T-cell (primary cell): ENCODE data around the gene CACNA1F. TPM values are rescaled to one million over a fixed set of nuclear protein-coding genes. Genes with fewer than 3 reads are reported as not detected.

ENCODE experiments used
- ATAC-seq, 4 experiments: fragments of 200-7000 bp in 3 of 4; fragments of 150-1000 bp in 1 of 4; cut with Tn5 transposase; replicated peaks in 1 of 4; 1 replicate in 3 of 4; 2 replicates in 1 of 4; pipeline ENCODE4 v1.10.0; 2021; ENCODE audit warnings: moderate library complexity in 3 of 4, mild to moderate bottlenecking in 2 of 4, moderate number of reproducible peaks in 1 of 4
- CTCF ChIA-PET, 2 donors: fragments of 300-600 bp; sonication (Branson Sonifier 250); formaldehyde crosslinking; loops; one replicate each; lab custom pipeline; 2022; ENCODE audit warnings: antibody characterized with exemption in 2 of 2; lab: Charles Lee
- POLR2A ChIA-PET, 2 donors: fragments of 300-600 bp; sonication (Branson Sonifier 250); formaldehyde crosslinking; loops; one replicate each; lab custom pipeline; 2022; ENCODE audit warnings: antibody characterized with exemption in 2 of 2; lab: Charles Lee
- DNase-seq, 35 experiments: peaks; one replicate each; pipeline versions ENCODE4 v3.0.0 to v3.0.0-alpha.2; 2013 to 2023
- H3K27ac ChIP-seq: one replicate; pipeline ENCODE4 v1.5.1; 2013; ENCODE audit warnings: low read length
- H3K27me3 ChIP-seq, 2 experiments: replicated peaks in 1 of 2; 1 replicate in 1 of 2; 2 replicates in 1 of 2; pipeline versions ENCODE4 v1.6.1 to v1.7.0; 2013; ENCODE audit warnings: low read length in 1 of 2, mixed read lengths in 1 of 2; ENCODE audit not compliant: control insufficient read depth in 2 of 2, insufficient read depth in 2 of 2; ENCODE audit errors: extremely low read depth in 1 of 2
- H3K36me3 ChIP-seq, 2 donors: 1 replicate in 1 of 2; 2 replicates in 1 of 2; pipeline versions ENCODE4 v1.6.1 to v1.7.0; 2013; ENCODE audit warnings: low read length in 1 of 2; ENCODE audit not compliant: control insufficient read depth in 2 of 2, insufficient read depth in 1 of 2; ENCODE audit errors: extremely low read depth in 1 of 2
- H3K4me1 ChIP-seq, 2 experiments: 1 replicate in 1 of 2; 2 replicates in 1 of 2; pipeline versions ENCODE4 v1.6.1 to v1.7.0; 2013; ENCODE audit warnings: low read length in 2 of 2, mixed read lengths in 1 of 2; ENCODE audit not compliant: insufficient read depth in 2 of 2, control insufficient read depth in 1 of 2; ENCODE audit errors: extremely low read depth in 1 of 2
- H3K4me3 ChIP-seq, 2 donors: 1 replicate in 1 of 2; 2 replicates in 1 of 2; pipeline versions ENCODE4 v1.5.1 to v1.7.0; 2013; ENCODE audit warnings: mild to moderate bottlenecking in 2 of 2, low read length in 1 of 2, moderate library complexity in 1 of 2; ENCODE audit not compliant: control insufficient read depth in 1 of 2; ENCODE audit errors: extremely low read depth in 1 of 2
- H3K9me3 ChIP-seq: 2 replicates; pipeline ENCODE4 v1.7.0; 2013
- H3K27ac Mint-ChIP-seq, 2 donors: one replicate each; pipeline ENCODE4 v1.8.0; 2020 to 2021; ENCODE audit warnings: mild to moderate bottlenecking in 2 of 2, mixed read lengths in 2 of 2
- H3K27me3 Mint-ChIP-seq, 2 donors: one replicate each; pipeline ENCODE4 v1.8.0; 2021 to 2022; ENCODE audit warnings: mixed read lengths in 2 of 2
- H3K36me3 Mint-ChIP-seq: one replicate; pipeline ENCODE4 v1.8.0; 2021; ENCODE audit warnings: mixed read lengths
- H3K4me1 Mint-ChIP-seq, 3 donors: one replicate each; pipeline ENCODE4 v1.8.0; 2020 to 2022; ENCODE audit warnings: mixed read lengths in 3 of 3, mild to moderate bottlenecking in 1 of 3
- H3K4me3 Mint-ChIP-seq, 3 donors: one replicate each; pipeline ENCODE4 v1.8.0; 2020 to 2022; ENCODE audit warnings: mild to moderate bottlenecking in 3 of 3, mixed read lengths in 3 of 3, moderate library complexity in 3 of 3
- H3K9me3 Mint-ChIP-seq, 3 donors: one replicate each; pipeline ENCODE4 v1.8.0; 2020 to 2022; ENCODE audit warnings: mixed read lengths in 3 of 3
- WGBS: methylation state at CpG from one replicate; pipeline ENCODE4 v1.1.5; 2013; ENCODE audit warnings: missing lambda C conversion rate; ENCODE audit not compliant: insufficient coverage; 5-methylcytosine and 5-hydroxymethylcytosine counted together
- total RNA-seq, 35 experiments: library from RNA in 6 of 35; stranded (reverse) in 6 of 35; fragments of 120-200 nt in 1 of 35; gene quantifications; one replicate each; pipeline versions ENCODE4 v1.2.1 to v1.2.4 and lab custom pipeline; 2013 to 2026

The CACNA1F gene
- total RNA-seq, 5 donors from 2014 or later (not counting 1 experiment from before 2014, with no cell fraction given) = 1.4 to 1.9 (median 1.6) TPM

GRCh38 chrX:49273181-49273727, 40.1 kb upstream of the CACNA1F start:
- POLR2A ChIA-PET = interaction anchor here in 1 of 2 donors (0.6 kb wide), 1 partner anchor 37 kb away, joined by 3 read pairs; no protein-coding TSS in a partner anchor
- H3K9me3 ChIP-seq = no peaks in the 10 kb centered on the region
- DNase-seq (peak in 25 of 35 experiments; percentile 3 to 68 (median 21)), ATAC-seq (peak in 3 of 4 experiments; percentile 9 to 11 (median 9))
- H3K4me1 Mint-ChIP-seq = peaks cover 74 to 82% (median 82%) of the 10 kb centered on the region in 3 donors
- no peaks in the 10 kb centered on the region for H3K27me3 ChIP-seq
- WGBS = no CpG with 5 or more reads among the region's 8 CpGs
- peak overlapping the region; percentile 49 for H3K27ac ChIP-seq
- H3K9me3 Mint-ChIP-seq = no peaks in the 10 kb centered on the region
- peak overlapping the region; percentile 17 to 53 for H3K4me3 ChIP-seq
- CTCF ChIA-PET = no interaction called here
- H3K4me1 ChIP-seq = peaks cover 33 to 84% of the 10 kb centered on the region in 2 experiments
- no peaks in the 10 kb centered on the region for H3K27me3 Mint-ChIP-seq
- H3K36me3 ChIP-seq = peaks cover 0 to 4% of the 10 kb centered on the region in 2 donors
- H3K36me3 Mint-ChIP-seq = peaks cover 12% of the 10 kb centered on the region
- H3K27ac Mint-ChIP-seq = peak overlapping the region; percentile 88 to 96
- peak overlapping the region; percentile 70 to 80 (median 78) for H3K4me3 Mint-ChIP-seq

- Mint-ChIP-seq H3K9me3 (no peaks in the 10 kb centered on the region), H3K4me3 (peak overlapping the region; percentile 70 to 80 (median 78)), H3K27me3 (no peaks in the 10 kb centered on the region), H3K4me1 (peaks cover 70 to 80% (median 75%) of the 10 kb centered on the region in 3 donors), H3K36me3 (peaks cover 12% of the 10 kb centered on the region), H3K27ac (peak overlapping the region; percentile 88 to 96)
- ChIA-PET CTCF (interaction anchor here (0.7 kb wide), 2 partner anchors 13 to 804 kb away, joined by 3 to 5 read pairs; no protein-coding TSS in a partner anchor), POLR2A (interaction anchor here (0.6 kb wide), 3 partner anchors 33 to 969 kb away, joined by 3 to 9 read pairs (median 3); no protein-coding TSS in a partner anchor)
- no peaks in the 10 kb centered on the region for H3K9me3 ChIP-seq
- H3K4me1 ChIP-seq = peaks cover 30 to 79% of the 10 kb centered on the region in 2 experiments
- whole genome bisulfite sequencing = no CpG with 5 or more reads among the region's 6 CpGs
- peak overlapping the region in 1 of 2 donors; percentile 53 for H3K4me3 ChIP-seq
- peaks cover 0 to 4% of the 10 kb centered on the region in 2 donors for H3K36me3 ChIP-seq
- DNase-seq (peak in 8 of 35 experiments; percentile 8 to 32 (median 20)), ATAC-seq (no peak)
- peak overlapping the region; percentile 25 for H3K27ac ChIP-seq
- H3K27me3 ChIP-seq = no peaks in the 10 kb centered on the region
Measured at GRCh38 chrX:49272421-49272820, 39.3 kb upstream of the CACNA1F start.

GRCh38 chrX:49271341-49271740, 38.2 kb upstream of the CACNA1F start:
- Histone ChIP-seq H3K4me3 (peak overlapping the region; percentile 45 to 53), H3K4me1 (peaks cover 23 to 69% of the 10 kb centered on the region in 2 experiments), H3K27me3 (no peaks in the 10 kb centered on the region), H3K27ac (peak overlapping the region; percentile 25), H3K9me3 (no peaks in the 10 kb centered on the region), H3K36me3 (peaks cover 0 to 4% of the 10 kb centered on the region in 2 donors)
- ChIA-PET CTCF (no interaction called here), POLR2A (no interaction called here)
- DNase-seq (no peak), ATAC-seq (no peak)
- Mint-ChIP-seq H3K4me1 (peaks cover 59 to 71% (median 64%) of the 10 kb centered on the region in 3 donors), H3K36me3 (peaks cover 12% of the 10 kb centered on the region), H3K27me3 (no peaks in the 10 kb centered on the region), H3K27ac (peak overlapping the region; percentile 88 to 96), H3K4me3 (peak overlapping the region; percentile 70 to 80 (median 78)), H3K9me3 (no peaks in the 10 kb centered on the region)
- WGBS = no CpG with 5 or more reads among the region's 2 CpGs

GRCh38 chrX:49270249-49270921, 37.2 kb upstream of the CACNA1F start:
- Mint-ChIP-seq H3K4me3 (peak overlapping the region; percentile 70 to 83 (median 80)), H3K36me3 (peaks cover 9% of the 10 kb centered on the region), H3K27me3 (no peaks in the 10 kb centered on the region), H3K4me1 (peaks cover 53 to 61% (median 55%) of the 10 kb centered on the region in 3 donors), H3K9me3 (no peaks in the 10 kb centered on the region), H3K27ac (peak overlapping the region; percentile 88 to 96)
- WGBS = 45% methylated on average over 50 of the region's 66 CpGs
- CTCF ChIA-PET = no interaction called here
- Histone ChIP-seq H3K27ac (peak overlapping the region; percentile 67), H3K27me3 (no peaks in the 10 kb centered on the region), H3K4me1 (peaks cover 21 to 60% of the 10 kb centered on the region in 2 experiments), H3K9me3 (no peaks in the 10 kb centered on the region), H3K36me3 (peaks cover 0 to 4% of the 10 kb centered on the region in 2 donors), H3K4me3 (peak overlapping the region; percentile 45 to 53)
- ATAC-seq (no peak), DNase-seq (peak in 1 of 35 experiments; percentile 11)
- POLR2A ChIA-PET = no interaction called here

GRCh38 chrX:49269767-49270248, 36.7 kb upstream of the CACNA1F start, which contains the start of gene PPP1R3F:
Gene PPP1R3F, plus strand, starts transcription at chrX:49269793. Its CDS starts 77 bp downstream, at chrX:49269870.
- peaks cover 47 to 57% (median 49%) of the 10 kb centered on the region in 3 donors for H3K4me1 Mint-ChIP-seq
- no peaks in the 10 kb centered on the region for H3K27me3 ChIP-seq
- H3K4me1 ChIP-seq = peaks cover 16 to 59% of the 10 kb centered on the region in 2 experiments
- H3K27me3 Mint-ChIP-seq = no peaks in the 10 kb centered on the region
- H3K36me3 Mint-ChIP-seq = peaks cover 5% of the 10 kb centered on the region
- peak within 1 kb of the TSS; percentile 45 to 82 for H3K4me3 ChIP-seq
- H3K9me3 Mint-ChIP-seq = no peaks in the 10 kb centered on the region
- CTCF ChIA-PET = interaction anchor here in 1 of 2 donors (1.2 to 1.8 kb wide), 2 partner anchors 79 to 114 kb away, joined by 8 to 9 read pairs; no protein-coding TSS in a partner anchor
- H3K27ac ChIP-seq = peak within 1 kb of the TSS; percentile 97
- POLR2A ChIA-PET = interaction anchor here (1.0 to 1.9 kb wide), 5 partner anchors 39 to 652 kb away, joined by 3 to 5 read pairs (median 4); partner anchors contain the start of genes CLCN5 (in 1 of the 2) and HDAC6 (in 1 of the 2)
- H3K27ac Mint-ChIP-seq = peak within 1 kb of the TSS; percentile 99 to 100
- under 1% methylated on average over 53 of the region's 70 CpGs for WGBS
- peaks cover 0 to 4% of the 10 kb centered on the region in 2 donors for H3K36me3 ChIP-seq
- peak within 1 kb of the TSS; percentile 83 to 94 (median 92) for H3K4me3 Mint-ChIP-seq
- DNase-seq (peak in 1 of 35 experiments; percentile 31), ATAC-seq (peak; percentile 12 to 18 (median 13))
- H3K9me3 ChIP-seq = no peaks in the 10 kb centered on the region
